ENCODE measurements around the gene VIPR2.
A peak's percentile ranks its signal among the peaks of the same experiment; 100 is the strongest.

VIPR2 gene

GRCh38 chr7:159042103-159042502 is 102.6 kb downstream of the VIPR2 start:
- peaks cover 18% of the 10 kb centered on the region for H3K4me1 ChIP-seq (ENCODE audit: insufficient read depth, low read length)
- peaks cover 5% of the 10 kb centered on the region for H3K9me3 ChIP-seq (ENCODE audit: insufficient read depth, low read length, severe bottlenecking)
- no peak overlapping the region for H3K4me3 ChIP-seq (ENCODE audit: low read depth in 1 of 2, low read length in 2 of 2)
- no peak overlapping the region for H3K4me2 ChIP-seq (ENCODE audit: insufficient read depth, low read length)
- H2AFZ ChIP-seq (ENCODE audit: low read depth, low read length): no peak overlapping the region
- DNase-seq (no peak), ATAC-seq (ENCODE audit: insufficient read depth, low read depth) (no peak)
- H3K79me2 ChIP-seq (ENCODE audit: insufficient read depth, low read length): peaks cover 11% of the 10 kb centered on the region
- H4K20me1 ChIP-seq (ENCODE audit: insufficient read depth, low read length): no peaks in the 10 kb centered on the region
- peak overlapping the region; percentile 63 for H3K27ac ChIP-seq (ENCODE audit: low read length)
- no peak overlapping the region for H3K9ac ChIP-seq (ENCODE audit: low read depth, low read length)
- no peaks in the 10 kb centered on the region for H3K27me3 ChIP-seq (ENCODE audit: insufficient read depth, low read length, poor library complexity)
- TF ChIP-seq CTCF (IDR thresholded peaks at IDR 0.05; ENCODE audit: borderline replicate concordance, extremely low read depth, low read length, poor library complexity, severe bottlenecking): peak; percentile 21
- TF ChIP-seq EZH2 (IDR thresholded peaks at IDR 0.05; ENCODE audit: borderline replicate concordance, low read depth, low read length, severe bottlenecking): no peak
- peaks cover 73% of the 10 kb centered on the region for H3K36me3 ChIP-seq (ENCODE audit: insufficient read depth, low read length)

- Histone ChIP-seq H3K79me2 (ENCODE audit: insufficient read depth, low read length) (peaks cover 7% of the 10 kb centered on the region), H4K20me1 (ENCODE audit: insufficient read depth, low read length) (no peaks in the 10 kb centered on the region), H3K4me3 (ENCODE audit: low read depth in 1 of 2, low read length in 2 of 2) (no peak overlapping the region), H3K27ac (ENCODE audit: low read length) (peak overlapping the region; percentile 63), H2AFZ (ENCODE audit: low read depth, low read length) (no peak overlapping the region), H3K4me1 (ENCODE audit: insufficient read depth, low read length) (peaks cover 15% of the 10 kb centered on the region), H3K9ac (ENCODE audit: low read depth, low read length) (no peak overlapping the region), H3K27me3 (ENCODE audit: insufficient read depth, low read length, poor library complexity) (no peaks in the 10 kb centered on the region), H3K4me2 (ENCODE audit: insufficient read depth, low read length) (no peak overlapping the region), H3K9me3 (ENCODE audit: insufficient read depth, low read length, severe bottlenecking) (peaks cover 5% of the 10 kb centered on the region), H3K36me3 (ENCODE audit: insufficient read depth, low read length) (peaks cover 79% of the 10 kb centered on the region)
- TF ChIP-seq EZH2 (IDR thresholded peaks at IDR 0.05; ENCODE audit: borderline replicate concordance, low read depth, low read length, severe bottlenecking): no peak
- no peak for TF ChIP-seq CTCF (IDR thresholded peaks at IDR 0.05; ENCODE audit: borderline replicate concordance, extremely low read depth, low read length, poor library complexity, severe bottlenecking)
- DNase-seq (no peak), ATAC-seq (ENCODE audit: insufficient read depth, low read depth) (no peak)
Observed at GRCh38 chr7:159040912-159041711, 103.6 kb downstream of the VIPR2 start.

GRCh38 chr7:159040146-159040545 is 104.5 kb downstream of the VIPR2 start:
- TF ChIP-seq CTCF (IDR thresholded peaks at IDR 0.05; ENCODE audit: borderline replicate concordance, extremely low read depth, low read length, poor library complexity, severe bottlenecking) (no peak), EZH2 (IDR thresholded peaks at IDR 0.05; ENCODE audit: borderline replicate concordance, low read depth, low read length, severe bottlenecking) (no peak)
- Histone ChIP-seq H3K27ac (ENCODE audit: low read length) (peak overlapping the region; percentile 63), H3K79me2 (ENCODE audit: insufficient read depth, low read length) (peaks cover 4% of the 10 kb centered on the region; the same call in 1 of the 2 replicates), H4K20me1 (ENCODE audit: insufficient read depth, low read length) (no peaks in the 10 kb centered on the region), H3K4me2 (ENCODE audit: insufficient read depth, low read length) (no peak overlapping the region), H3K27me3 (ENCODE audit: insufficient read depth, low read length, poor library complexity) (no peaks in the 10 kb centered on the region), H3K4me3 (ENCODE audit: low read depth in 1 of 2, low read length in 2 of 2) (no peak overlapping the region), H3K9ac (ENCODE audit: low read depth, low read length) (no peak overlapping the region), H3K9me3 (ENCODE audit: insufficient read depth, low read length, severe bottlenecking) (peaks cover 5% of the 10 kb centered on the region), H3K4me1 (ENCODE audit: insufficient read depth, low read length) (peaks cover 6% of the 10 kb centered on the region), H3K36me3 (ENCODE audit: insufficient read depth, low read length) (peaks cover 83% of the 10 kb centered on the region), H2AFZ (ENCODE audit: low read depth, low read length) (no peak overlapping the region)
- DNase-seq: no peak
- ATAC-seq (ENCODE audit: insufficient read depth, low read depth): no peak
